ENCODE measurements around the gene SESN1.

SESN1 gene

DNA sequence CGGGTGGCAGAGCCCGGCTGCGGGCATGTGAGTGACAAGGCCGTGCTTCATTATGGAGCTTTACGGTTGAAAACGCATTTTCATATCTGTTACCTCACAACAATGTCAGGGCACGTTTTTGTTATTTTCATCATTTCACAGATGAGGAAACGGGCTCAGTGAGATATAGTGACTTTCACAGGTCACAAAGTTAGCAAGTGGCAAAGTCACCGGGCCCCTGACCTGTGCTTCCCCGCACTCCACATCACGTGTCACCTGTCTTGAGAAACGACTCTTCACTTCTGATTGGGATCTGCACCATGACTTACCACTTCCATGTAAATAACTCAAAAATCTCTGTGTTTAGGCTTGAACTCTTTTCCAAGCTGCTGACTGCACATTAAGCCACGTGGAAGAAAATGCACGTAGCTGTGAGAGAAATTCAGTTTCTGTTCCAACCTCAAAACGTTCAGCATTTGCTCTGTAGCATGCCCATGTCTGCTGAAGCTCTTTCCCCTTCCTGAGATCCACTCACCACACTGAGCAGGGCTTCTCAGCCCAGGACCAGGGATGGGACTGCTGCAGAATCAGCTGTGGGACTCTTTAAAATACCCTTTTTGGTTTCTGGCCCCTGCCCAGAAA, 139.2 kb downstream of the SESN1 start:
- no peak for DNase-seq

DNA sequence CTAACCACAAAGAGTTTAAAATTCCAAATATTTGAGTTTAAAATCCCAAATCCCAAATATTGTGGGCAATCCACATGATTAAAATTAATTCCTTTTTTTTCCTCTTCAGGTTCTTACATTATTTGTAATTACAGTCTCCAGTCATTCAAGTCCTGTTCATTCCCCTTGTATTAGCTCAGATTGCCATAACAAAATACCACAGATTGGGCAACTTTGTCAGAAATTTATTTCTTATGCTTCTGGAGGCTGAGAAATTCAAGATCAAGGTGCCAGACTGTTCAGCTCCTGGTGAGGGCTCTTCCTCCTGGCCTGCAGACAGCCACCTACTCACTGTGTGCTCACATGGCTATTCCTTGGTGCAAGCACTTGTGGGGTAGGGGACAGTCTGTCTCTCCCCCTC, 141.0 kb downstream of the SESN1 start:
- DNase-seq: no peak

DNA sequence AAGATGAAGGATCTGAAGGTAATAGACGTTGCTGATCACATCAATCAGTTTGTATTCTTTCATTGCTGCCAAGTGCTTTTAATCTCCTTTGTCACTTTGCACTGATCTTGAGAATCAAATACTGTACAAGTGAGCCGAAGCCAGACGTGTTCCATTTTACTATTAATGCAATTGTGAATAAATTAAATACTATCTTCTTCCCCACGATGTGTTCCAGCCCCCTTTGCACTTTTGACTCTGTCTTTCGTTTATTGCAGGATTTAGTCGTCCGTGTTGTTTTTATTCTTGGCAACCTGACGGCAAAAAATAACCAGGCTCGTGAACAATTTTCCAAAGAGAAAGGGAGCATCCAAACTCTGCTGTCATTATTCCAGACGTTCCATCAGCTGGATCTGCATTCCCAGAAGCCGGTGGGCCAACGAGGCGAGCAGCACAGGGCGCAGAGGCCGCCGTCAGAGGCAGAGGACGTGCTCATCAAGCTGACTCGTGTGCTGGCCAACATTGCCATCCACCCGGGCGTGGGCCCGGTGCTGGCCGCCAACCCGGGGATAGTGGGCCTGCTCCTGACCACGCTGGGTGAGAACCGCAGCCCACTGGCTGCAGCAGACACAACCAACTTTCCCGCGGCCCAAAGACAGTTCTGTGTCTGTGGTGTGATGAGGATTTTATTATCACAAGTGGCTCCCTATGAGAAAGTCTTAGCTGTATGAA, 141.7 kb downstream of the SESN1 start:
- no peak for DNase-seq

DNA sequence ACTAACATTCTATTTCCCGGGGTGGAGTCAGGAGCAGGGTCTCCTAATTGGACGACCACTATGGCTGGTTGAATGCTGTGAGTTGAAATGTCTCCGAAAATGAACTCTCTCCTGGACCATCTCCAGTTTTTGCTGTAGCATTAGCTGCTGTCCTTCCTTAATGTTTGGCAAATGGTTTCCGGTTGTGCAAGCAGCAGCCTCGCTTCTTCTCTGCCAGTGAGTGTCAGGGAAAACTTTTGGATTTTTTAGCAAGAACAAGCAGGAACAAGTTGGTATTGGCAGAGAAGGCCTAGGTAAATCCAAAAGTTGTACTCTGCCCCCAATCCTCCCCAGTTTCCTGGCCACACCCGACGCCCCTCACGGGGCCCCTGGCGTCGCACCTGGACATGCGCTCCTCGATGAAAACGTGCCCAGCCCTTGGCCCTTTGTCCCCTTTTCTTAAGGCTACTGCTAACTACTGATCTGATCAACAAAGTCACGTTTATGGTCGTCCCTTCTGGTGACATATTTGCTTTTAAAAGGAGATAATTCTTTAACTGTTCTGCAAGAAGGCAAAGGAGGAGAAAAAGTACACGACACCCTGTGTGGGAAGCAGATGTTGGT, 143.2 kb downstream of the SESN1 start:
- DNase-seq: no peak

DNA sequence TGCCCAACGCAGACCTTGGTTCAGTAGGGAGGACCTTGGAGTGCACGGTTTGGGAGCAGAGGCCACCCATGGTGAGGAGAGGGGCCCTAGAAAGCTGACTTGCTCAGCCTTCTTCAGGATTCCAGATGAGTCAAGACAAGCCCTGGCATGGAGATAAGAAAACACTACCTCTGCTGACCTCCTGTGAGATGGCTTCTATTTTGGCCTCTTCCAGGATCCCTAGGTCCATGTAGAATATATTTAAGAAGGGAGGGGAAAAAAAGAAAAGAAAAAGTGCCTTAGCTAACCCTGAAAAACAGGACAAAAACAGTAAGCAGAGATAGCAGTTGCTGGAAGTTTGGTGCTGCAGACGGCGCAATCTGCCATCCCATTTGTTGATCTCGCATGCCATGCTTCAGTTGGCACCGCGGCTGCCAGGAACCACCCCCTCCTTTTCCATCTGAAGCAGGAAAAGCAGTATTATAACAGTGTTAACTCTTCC, 146.4 kb downstream of the SESN1 start:
- DNase-seq: no peak

DNA sequence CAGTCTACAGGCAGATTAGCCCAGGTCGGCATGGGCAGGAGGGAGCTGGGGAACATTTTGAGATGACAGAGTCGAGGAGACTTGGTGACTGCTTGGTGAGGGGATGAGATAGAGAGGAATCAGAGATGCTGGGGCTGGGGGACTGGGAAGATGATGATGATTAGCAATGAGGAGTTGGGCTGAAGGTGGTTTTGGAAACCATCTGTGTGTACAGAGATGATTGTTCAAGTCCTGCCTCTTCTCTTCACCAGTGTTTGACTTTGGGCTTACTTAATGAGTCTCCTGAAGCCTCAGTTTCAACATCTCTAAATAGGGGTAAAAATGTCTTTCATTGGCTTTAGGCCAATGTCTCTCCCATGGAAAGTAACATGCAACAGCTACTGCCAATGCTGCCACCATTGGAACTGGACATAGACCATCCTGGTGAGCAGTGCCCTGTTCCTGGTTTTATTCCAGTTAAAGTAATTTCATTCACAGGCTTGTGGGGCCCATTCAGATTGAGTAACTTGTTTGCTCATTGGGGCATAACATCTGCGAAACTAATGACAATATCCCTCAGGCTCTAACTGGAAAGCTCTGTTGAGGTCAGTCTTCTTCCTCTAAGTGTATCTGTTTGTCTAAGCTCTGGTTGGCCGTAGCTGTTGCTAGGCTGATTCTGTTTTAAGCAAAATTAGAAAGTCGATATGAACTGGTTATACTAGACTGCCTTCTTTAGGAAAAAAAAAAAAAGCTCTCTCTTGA, 147.4 kb downstream of the SESN1 start:
- no peak for DNase-seq

DNA sequence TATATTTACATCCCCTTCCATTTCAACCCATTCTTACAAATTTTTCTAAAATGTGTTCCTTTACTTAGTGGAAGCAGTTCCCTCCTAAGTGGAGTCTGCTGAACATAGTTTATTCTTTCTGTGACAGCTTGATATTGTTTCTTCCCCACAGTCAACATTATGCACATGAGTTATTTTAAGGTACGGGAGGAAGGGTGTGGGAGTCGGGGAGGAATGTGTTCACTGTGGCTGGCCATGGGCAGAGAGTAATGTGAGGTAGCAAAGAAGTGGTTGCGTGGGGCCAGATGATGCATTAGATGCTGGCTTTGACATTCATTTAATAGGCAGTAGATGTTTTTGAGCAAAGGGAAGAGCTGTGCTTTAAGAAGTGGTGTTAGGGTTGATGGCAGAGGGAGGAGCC, 148.0 kb downstream of the SESN1 start:
- no peak for DNase-seq

GRCh38 chr6:108945681-108946159, 148.9 kb downstream of the SESN1 start:
- no peak for DNase-seq

- no peak for DNase-seq
These were observed 149.7 kb downstream of the SESN1 start for GRCh38 chr6:108944707-108945680.

DNA sequence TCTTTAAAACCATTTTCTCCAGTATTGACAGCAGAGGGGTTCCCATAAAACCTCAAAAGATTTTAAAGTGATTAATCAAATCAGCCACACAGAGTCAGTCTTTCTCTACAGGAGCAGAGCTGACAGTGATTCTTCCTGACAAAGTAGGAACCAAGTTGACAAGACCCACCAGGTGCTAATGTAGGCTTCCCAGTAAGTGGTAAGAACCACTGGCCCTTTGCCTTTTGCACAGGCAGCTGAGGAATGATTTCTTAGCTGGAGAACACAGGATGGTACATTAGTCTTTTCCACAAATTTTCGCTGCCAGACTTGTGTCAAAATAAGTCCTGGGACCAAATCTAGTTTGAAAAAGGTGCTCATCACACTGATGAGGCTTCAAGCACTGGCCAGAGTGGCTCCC, 150.6 kb downstream of the SESN1 start:
- no peak for DNase-seq

DNA sequence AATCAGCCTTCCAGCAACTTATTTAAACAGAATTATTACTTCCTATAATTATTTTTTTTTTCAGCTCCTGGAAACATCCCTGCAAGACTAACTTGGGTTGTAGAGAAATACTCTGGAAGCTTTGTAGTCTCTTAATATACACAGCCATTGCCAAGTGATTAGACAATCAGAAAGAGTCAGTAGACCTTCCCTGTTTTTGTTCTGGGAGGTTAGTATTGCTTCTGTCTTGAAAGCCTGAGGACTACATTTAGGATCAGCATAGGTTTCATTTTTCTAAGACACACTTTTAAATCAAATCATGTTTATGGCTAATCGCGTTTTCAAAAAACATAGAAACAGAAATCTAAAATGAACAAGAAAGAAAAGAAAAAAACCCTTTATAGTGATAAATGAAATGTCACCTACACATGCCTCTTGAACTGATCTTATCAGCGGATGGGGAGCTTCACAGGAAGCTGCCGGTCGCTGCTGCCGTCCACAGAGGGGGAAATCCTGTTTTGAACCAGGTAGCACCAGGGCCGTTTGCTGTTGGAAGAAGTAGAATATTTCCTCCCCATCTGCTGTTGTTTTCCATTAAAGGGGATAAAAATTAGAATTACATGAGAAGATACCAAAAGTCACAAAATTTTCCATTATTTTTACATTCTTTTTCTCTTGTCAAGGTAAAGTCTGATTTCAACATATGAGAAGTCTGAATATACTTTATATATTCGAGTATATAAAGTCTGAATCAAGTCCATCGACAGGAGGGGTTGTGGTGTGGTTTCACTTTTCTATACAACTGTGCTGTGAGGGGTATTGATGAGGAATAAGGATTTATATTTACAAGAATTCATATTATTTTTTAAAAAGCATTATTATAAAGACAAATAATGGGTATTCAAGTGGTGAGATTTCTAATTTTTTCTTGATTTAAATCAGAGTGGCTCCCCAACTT, 151.8 kb downstream of the SESN1 start:
- DNase-seq: peak; percentile 78 to 83

DNA sequence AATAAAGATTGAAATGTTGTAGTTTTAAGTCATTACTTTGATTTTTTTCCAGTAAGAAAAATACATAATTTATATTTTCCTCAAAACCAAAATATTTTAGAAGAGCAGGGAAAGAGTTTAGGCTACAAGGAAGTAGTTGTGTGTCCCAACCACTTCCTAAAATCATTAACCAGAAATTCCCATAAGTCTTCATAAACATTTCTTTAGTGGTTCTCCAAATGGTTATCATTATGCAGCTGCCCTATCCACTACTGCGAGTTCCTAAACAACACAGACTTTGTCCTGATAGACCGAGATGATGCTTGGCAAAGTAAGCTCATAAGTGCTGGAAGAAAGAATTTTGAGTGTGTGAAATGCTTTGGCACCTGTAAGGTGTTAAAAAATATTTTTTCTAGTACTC, 152.8 kb downstream of the SESN1 start:
- no peak for DNase-seq

GRCh38 chr6:108941281-108941680, 153.4 kb downstream of the SESN1 start:
- DNase-seq: no peak

GRCh38 chr6:108940741-108941140, 153.9 kb downstream of the SESN1 start:
- no peak for DNase-seq

DNA sequence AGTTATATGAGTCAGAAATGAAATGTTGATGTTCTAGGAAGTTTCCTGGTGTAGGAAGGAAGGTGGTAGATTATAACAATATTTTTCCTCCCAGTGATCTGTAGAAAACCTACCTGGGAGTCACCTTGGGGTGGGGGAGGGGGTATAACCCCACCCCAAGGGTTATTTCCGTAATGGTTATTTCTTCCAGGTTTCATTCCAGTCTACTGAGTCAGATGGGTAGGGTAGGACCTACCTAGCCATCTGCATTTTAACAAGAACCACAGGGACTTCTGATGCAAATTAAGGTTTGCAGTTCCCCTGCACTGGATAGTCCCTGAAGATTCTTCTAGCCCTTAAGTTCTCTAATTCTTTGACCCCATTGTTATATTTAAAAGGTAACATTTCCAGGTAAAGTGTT, 157.5 kb downstream of the SESN1 start:
- no peak for DNase-seq

All from CD4-positive, alpha-beta T cell treated with Interleukin-4 for 1 hour (primary cell).